ENCODE measurements around the gene IFIH1. TPM values are rescaled to one million over a fixed set of nuclear protein-coding genes. Genes with fewer than 3 reads are reported as not detected.

IFIH1 gene
- total and polyA plus RNA-seq, 9 of the 15 experiments (the other 6 are each of a cell fraction or from before 2014, with no cell fraction given): 0.15 to 1.2 (median 0.60) TPM; not detected in 1

GRCh38 chr2:162243294-162243693, 75.2 kb downstream of the IFIH1 start, which contains the start of gene FAP:
Gene FAP (minus strand): TSS chr2:162243445. CDS start chr2:162243327, 118 bp downstream.
- intact Hi-C loops (cut with micrococcal nuclease) (no loop called here), in situ Hi-C loops (cut with MboI) (no loop called here)
- no peaks in the 10 kb centered on the region for H3K9me1 ChIP-seq (ENCODE audit: control insufficient read depth, insufficient read depth, low read length)
- TF ChIP-seq NR0B1 (IDR thresholded peaks at IDR 0.05; ENCODE audit: partially characterized antibody): no peak
- no peak for TF ChIP-seq ZNF609 (CRISPR knock-in tag; IDR thresholded peaks at IDR 0.05; ENCODE audit: borderline replicate concordance)
- TF ChIP-seq GMEB1 (CRISPR knock-in tag; IDR thresholded peaks at IDR 0.05): no peak
- no peak for TF ChIP-seq TCF3 (CRISPR knock-in tag; IDR thresholded peaks at IDR 0.05)
- TF ChIP-seq ZNF77 (CRISPR knock-in tag; IDR thresholded peaks at IDR 0.05): no peak
- TF ChIP-seq IFI16 (CRISPR knock-in tag; IDR thresholded peaks at IDR 0.05): no peak
- TF ChIP-seq ZNF239 (CRISPR knock-in tag; IDR thresholded peaks at IDR 0.05): no peak
- TF ChIP-seq ZBTB33 (CRISPR knock-in tag; IDR thresholded peaks at IDR 0.05): no peak
- FAIRE-seq (no peak), DNase-seq (ENCODE audit: extremely low read depth in 1 of 4, low spot score in 3 of 4) (no peak), ATAC-seq (no peak)
- H3K27ac ChIP-seq (ENCODE audit: extremely low read depth, low read depth, low read length): no peak within 1 kb of the TSS
- no peak within 1 kb of the TSS for H2AFZ ChIP-seq (ENCODE audit: low read depth, low read length)
- no peak within 1 kb of the TSS for H3K4me2 ChIP-seq (ENCODE audit: insufficient read depth, low read length)
- ChIA-PET CTCF (ENCODE audit: low intra/inter-chr PET ratio) (no interaction called here), POLR2A (no interaction called here)
- no peaks in the 10 kb centered on the region for H4K20me1 ChIP-seq (replicated peaks; ENCODE audit: control insufficient read depth, insufficient read depth, low read length)
- H3K79me2 ChIP-seq (ENCODE audit: control insufficient read depth, insufficient read depth, low read length): no peaks in the 10 kb centered on the region
- no peaks in the 10 kb centered on the region for H3K36me3 ChIP-seq (ENCODE audit: control insufficient read depth, insufficient read depth, low read length)
- no TSS peak for BruUV-seq (replicated peaks)
- 0% methylated on average over 6 of the region's 6 CpGs for WGBS (ENCODE audit: insufficient coverage, low coverage, missing lambda C conversion rate)
- H3K4me1 ChIP-seq (replicated peaks in 1 of 2; ENCODE audit: control insufficient read depth in 2 of 2, insufficient read depth in 2 of 2, low read length in 2 of 2): no peaks in the 10 kb centered on the region
- H3K4me3 ChIP-seq: no peak within 1 kb of the TSS
- H3K9ac ChIP-seq (ENCODE audit: insufficient read depth in 1 of 2, low read depth in 2 of 2, low read length in 2 of 2): no peak within 1 kb of the TSS
- no peaks in the 10 kb centered on the region for H3K27me3 ChIP-seq (ENCODE audit: control insufficient read depth in 2 of 2, insufficient read depth in 2 of 2, low read length in 2 of 2)
- H3K9me3 ChIP-seq (replicated peaks; ENCODE audit: control insufficient read depth, insufficient read depth, low read depth, low read length): 0 out of 2 replicates have a peak, but pooled peaks cover 2% of the 10 kb centered on the region

Measured in K562 (cell line).